ENCODE results near the gene CALCOCO2.
"Not testable (repeated sequence)": the region's sequence is repeated elsewhere in the genome, so short reads cannot be mapped to it uniquely, and the experiment has no call there.

CALCOCO2 gene, protein sequence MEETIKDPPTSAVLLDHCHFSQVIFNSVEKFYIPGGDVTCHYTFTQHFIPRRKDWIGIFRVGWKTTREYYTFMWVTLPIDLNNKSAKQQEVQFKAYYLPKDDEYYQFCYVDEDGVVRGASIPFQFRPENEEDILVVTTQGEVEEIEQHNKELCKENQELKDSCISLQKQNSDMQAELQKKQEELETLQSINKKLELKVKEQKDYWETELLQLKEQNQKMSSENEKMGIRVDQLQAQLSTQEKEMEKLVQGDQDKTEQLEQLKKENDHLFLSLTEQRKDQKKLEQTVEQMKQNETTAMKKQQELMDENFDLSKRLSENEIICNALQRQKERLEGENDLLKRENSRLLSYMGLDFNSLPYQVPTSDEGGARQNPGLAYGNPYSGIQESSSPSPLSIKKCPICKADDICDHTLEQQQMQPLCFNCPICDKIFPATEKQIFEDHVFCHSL

DNA sequence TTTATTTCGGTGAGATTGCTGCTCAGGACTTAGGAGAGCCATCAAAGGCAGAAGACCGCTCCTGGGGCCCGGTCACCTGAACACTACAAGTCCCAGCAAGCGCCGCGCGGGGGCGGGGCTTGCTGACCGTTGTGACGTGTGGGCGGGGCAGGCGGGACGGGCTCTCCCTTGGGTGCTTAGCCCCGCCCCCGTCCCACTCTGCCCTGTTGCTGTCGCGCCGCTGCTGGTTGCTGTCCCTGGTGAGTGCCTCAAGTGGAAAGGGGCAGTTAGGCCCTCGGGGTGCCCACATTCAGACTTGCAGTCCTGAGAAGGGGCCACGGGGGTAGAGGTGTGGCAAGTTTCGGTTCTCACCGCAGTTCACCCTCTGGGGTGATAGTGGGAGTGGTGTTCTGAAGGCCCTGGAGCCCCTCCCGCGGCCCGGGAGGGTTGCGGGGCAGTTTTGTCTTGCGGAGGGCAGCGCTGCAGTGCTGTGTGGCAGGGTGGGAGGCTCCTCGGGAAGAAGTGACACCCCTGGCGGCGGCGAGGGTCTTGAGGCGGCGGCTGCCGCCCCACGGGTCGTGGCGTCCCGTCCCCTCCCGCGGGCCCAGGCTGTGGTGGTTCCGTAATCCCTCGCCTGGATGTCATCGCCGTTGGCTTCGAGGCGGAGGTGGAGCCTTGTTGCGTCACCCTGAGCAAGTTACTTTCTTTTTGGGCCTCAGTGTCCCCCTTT lies at the start of gene CALCOCO2:
Gene CALCOCO2 (plus strand): TSS at position 196 of the 709 bp plus-strand sequence. CDS start 10,673 bp downstream, outside the sequence.
- DNase-seq (ENCODE audit: low read depth): peak; percentile 71

DNA sequence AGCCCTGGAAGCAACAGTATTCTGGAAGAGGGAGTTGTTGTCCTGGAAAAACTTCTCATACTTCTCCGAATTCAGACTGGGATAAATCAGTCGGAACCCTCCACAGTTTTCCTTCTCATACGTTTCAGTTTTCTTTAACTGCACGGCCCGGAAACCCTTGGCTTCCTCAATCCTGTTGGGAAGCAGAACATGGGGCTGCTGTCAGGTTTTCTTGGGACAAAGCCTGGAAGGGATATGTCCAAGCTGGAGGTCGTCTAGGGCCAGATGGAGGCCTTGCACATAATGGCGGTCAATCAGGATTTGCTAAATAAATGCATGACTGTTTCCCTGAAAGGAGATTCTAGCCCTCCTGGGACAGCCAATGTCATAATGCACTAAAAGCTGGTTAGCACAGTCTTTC lies 43.0 kb upstream of the CALCOCO2 start:
- no peak for DNase-seq (ENCODE audit: low read depth)

DNA sequence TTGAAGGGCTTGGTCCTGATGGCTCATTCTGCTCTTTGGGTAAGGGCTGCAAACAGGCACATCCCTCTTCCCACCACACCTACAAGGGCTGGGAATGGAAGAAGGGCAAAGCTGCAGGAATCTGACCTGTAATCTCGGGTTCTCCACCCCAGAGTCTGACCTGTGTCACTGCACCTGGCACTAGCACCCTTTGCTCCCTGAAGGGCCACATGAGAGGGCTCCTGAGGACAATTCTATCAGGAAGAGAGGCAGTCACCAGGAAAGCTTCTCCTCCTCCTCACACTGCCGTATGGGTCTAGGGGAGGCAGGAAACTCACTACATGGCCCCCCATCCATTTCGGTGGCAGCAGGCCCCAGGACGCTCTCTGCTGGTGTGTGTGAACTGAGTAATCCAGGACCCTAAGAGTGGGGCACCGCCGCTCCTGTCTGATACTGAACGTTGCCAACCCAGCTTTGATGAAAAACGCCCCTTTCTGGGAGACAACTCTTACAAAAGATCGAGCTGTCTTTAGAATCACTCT lies 40.2 kb upstream of the CALCOCO2 start:
- DNase-seq (ENCODE audit: low read depth): no peak

DNA sequence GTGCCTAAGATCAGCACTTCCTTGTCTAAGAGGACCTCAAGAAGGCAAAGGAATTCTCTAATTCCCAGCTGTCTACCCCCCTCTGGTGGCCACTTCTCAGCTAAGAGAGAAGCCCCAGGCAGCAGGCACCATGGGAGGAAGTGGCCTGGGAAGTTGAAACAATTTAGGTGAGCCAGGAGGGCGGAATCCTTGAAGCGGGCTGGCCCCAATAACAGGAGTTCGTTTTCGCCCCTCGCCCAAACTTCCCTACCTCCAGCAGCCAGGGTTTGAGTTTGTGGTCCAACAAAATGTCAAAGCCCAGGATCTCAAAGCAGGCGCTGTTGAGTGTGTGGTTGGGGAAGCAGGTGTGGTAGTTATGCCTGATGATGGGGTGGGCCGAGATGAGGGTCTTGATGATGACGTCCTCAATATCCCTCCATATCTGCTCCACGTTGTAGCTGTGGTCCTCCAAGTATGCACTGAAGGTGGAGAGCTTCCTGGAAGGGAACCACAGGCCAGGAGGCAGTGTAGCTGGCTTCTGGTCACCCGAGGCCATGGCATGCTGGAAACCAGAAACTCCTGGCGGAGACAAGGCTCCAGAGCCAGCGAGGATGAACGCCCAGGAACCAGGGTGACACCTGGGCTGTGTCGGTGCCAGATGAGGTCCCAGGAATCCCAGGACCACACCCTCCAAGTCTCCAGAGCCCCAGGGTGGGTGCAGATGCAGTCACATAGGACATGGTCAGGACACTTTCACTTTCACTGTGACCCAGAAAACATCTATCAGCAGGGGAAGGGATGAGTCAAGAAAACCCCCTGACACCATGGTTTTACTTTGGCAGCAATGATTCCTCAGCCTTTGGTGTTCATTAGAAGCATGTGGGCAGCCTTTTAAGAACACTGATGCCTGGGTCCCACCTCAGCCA lies 39.5 kb upstream of the CALCOCO2 start:
- DNase-seq (ENCODE audit: low read depth): no peak

DNA sequence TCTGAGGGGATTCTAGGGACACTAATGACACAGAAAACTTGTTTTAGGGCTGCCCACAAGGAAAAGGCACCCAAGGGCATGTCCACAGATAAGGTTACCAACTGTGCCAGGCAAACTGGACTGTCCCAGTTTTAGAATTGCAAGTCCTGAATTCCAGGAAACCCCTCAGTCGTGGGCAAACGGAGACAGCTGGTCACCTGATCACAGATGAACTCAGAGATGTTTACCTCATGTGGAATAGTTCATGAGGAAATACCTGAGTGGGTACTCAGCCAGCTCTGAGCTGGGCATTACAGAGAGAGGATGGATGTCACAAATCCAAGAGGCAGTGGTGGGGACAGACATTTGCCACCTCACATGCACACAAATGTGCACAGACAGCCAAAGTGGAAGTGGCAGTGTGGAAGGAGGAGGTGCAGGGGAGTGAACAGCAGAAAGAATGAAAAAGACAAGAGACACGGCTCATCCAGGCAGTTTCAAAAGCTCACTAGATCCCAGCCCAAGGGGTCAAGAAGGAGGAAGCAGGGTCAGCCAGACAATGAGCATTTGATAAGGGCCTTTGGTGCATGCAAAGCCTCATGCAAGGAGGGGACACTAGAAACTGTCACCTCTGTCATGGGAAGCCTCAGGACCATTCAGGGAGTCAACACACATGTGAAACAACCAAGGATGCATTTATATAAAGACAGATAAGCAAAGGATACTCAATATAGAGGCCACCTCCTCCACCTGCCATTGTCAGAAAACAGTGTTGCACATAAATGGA lies 38.6 kb upstream of the CALCOCO2 start:
- no peak for DNase-seq (ENCODE audit: low read depth)

DNA sequence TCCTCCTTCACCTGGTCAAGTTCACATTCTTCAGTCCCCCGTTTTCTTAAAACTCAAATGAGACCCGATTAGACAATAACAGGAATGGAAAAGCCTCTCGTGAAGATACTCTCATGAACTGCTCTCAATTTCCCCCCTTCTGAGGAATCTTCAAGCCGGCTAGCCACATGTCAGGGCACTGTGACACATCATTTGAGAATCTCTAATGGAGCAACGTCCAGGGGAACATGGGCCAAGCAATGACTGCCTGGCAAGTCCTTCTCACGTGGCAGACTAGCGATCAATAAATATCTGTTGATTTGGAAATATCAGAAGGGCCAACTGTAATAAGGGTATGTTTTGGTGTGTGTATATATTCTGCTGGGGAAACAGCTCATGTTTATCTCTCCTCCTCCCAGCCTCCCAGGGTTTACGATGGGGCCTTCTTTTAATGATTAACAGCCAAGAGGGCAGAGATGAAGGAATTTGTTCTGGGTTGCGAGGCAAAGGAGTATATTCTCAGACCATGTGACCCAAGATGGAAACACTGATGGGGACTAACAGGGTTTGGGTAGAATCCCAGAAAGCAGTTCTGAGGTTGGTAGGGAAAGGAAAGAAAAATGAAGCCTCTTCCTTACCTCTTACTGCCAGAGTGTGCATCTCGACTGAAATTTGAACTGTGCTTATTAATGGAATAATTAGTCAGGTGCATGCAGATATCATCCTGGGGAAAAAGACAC lies 35.2 kb upstream of the CALCOCO2 start:
- no peak for DNase-seq (ENCODE audit: low read depth)

DNA sequence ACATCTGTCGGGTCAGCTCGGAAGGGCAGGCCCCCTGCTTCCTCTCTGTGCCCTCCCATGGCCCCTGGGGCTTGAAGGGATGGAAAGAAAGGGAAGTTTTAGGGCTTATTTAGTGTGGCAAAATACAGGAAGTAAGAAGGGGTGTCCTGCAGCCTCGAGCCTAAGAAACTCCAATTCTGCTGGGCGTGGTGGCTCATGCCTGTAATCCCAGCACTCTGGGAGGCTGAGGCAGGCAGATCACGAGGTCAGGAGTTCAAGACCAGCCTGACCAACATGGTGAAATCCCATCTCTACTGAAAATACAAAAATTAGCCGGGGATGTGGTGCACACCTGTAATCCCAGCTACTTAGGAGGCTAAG lies 34.7 kb upstream of the CALCOCO2 start:
- DNase-seq (ENCODE audit: low read depth): not testable (repeated sequence)

DNA sequence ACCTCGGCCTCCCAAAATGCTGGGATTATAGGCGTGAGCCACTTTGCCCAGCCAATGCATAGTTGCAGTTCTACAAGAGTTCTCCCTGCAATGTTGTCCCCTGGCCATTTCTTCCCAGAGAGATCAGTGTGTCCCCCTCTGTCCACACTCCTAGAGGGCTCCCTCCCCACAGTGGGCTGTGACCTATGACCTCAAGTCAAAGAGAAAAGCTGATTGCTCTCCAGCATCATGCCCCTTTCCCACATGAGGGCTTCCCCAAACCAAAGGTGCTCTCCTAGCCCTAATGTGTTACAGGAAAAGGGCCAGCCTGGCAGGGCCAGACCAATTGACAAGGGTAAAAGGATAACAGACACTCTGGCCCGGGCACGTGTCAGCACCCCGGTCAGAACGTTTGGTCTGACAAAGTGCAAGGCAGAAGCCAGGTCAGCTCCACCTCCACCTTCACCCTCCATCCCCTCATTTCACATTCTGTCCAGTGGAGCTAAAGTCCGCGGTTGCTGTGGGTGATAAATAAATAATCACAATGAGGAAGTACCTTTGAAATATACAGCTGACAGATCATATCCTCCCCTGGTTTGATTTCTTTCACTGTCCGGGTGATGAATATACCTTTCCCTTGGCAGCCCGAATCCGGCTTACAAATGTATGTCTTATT lies 31.6 kb upstream of the CALCOCO2 start:
- no peak for DNase-seq (ENCODE audit: low read depth)

DNA sequence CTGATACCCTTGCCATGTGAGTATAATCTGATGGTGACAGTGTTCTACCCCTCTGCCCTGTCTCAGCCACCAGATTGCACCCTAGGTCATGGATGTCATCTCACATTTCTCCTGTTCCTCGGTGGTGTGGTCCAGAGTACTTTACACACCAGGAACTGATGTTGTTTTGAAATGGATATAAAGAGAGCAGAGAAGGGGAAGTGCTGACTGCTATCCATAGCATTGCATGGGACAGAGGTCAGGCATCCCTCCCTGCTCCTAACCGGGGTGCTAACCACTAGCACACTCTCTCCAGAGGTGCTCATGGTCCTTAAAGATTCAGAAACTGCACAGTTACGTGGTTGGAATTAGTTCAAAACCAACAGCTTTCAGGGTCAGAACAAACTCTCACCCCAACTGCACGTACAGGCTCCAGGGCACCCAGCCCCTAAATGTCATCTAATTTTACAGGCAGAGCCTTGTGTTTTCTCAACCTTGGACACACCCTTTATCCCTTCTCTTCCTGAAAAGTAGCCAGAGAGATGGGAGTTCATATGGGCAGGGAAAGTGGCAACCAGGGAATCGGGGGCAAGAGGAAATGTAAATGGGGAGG lies 30.1 kb upstream of the CALCOCO2 start:
- no peak for DNase-seq (ENCODE audit: low read depth)

DNA sequence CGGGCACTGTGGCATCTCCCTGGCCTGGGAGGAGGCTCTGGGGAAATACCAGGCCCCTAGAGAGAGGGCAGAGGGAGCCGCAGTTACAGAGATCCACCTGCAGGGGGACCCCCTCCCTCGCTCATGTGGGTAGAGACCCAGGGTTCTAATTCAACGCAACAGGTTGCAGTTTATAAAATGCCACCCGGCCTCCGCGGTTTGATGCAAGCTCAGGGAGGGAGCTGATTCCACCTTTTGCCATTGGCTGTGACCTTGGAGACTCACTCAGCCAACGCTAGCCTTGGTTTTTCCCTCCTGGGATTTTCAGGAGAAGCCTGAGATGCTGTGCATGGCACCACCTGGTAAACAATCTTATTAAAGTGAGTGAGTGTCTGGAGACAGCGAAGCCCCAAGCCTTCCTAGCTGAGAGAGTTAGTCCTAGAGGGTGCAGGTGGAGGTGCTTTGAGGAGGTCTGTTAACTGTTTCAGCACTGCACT lies 25.9 kb upstream of the CALCOCO2 start:
- peak; percentile 46 for DNase-seq (ENCODE audit: low read depth)

DNA sequence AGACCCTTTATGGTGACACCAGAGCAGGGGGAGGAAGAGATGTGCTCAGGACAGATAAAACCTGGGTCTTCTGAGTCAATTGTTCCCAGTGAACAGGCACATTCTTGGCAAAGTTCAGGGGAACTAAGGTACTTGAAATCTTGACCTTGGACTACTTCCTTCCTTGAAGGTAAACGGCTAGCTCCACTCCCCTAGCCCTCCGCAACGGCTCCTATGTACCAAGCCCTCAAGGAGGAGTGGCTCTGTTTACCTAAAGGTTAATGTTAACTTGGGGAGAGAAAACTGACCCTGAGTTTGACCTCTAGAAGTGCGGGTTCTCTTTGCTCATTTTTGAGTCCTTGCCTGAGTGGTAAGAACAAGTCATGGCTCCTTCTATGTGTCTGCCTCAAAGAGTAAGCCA lies 21.7 kb upstream of the CALCOCO2 start:
- no peak for DNase-seq (ENCODE audit: low read depth)

DNA sequence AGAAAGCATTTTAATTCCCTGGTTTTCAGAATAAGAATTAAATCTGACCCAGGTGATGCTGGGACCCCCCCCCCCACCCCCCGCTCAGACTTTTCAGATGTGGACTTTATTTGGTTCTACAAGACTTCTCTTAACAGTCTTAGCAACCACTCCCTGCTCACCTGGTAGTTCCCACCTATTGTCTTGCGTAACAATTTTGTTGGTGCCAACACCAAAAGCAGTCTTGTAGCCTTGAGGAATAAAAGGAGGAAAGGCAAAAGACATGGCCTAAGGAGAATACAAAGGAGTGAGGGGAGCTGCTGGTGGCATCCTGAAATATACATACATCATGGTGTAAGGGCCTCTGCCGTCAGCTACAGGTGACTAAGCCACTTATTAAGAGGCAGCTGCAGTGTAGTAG lies 18.8 kb upstream of the CALCOCO2 start:
- no peak for DNase-seq (ENCODE audit: low read depth)

DNA sequence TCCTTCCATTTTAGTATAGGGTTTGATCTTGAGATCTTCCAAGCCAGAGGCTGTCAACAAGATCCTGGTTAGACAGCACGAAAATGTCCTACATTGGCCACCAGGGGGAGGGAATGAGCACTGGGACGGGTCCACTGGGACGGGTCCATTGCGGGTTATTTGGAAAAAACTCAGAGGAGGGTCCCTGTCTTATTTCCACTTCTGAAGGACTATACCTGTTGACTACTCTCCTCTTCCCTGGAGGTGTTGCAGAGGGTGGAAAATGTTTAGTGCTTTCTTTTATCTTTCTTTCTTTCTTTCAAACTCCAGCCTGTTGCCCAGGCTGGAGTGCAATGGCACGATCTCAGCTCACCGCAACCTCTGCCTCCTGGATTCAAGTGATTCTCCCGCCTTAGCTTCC lies 16.3 kb upstream of the CALCOCO2 start:
- DNase-seq (ENCODE audit: low read depth): no peak

DNA sequence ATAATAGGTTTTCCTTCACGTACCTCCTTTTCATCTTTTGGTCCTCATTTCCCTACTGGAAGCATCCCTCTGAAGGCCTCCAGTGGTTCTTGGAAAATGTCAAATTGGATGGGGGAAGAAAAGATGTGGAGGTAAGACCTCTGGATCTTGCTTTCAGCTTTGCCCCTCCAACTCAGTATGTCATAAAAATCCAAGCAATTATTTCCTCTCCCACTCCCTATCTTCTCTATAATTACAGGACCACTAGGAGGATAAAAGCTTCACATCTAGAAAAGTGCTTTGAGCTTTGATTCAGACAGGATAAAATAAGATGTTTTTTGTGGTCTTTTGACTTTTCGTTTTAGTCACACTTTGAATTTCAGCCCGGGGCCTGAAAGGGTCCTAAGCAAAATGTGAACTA lies 15.5 kb upstream of the CALCOCO2 start:
- DNase-seq (ENCODE audit: low read depth): no peak

DNA sequence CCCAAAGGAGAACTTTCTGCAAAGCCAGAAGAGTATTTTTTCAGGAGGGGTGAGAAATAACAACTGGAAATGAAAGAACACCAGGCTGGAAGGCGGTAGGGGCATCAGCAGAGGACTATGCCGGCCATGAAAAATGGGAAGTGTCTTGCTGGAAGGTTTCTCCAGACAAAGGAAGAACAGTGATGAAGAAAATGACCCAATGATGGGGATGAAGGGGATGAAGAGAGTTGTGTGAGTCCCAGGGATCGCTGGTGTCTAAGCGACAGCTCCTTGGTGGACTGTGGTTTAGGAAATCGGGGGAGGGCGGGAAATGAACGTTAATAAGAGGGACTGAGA lies 14.4 kb upstream of the CALCOCO2 start:
- no peak for DNase-seq (ENCODE audit: low read depth)

DNA sequence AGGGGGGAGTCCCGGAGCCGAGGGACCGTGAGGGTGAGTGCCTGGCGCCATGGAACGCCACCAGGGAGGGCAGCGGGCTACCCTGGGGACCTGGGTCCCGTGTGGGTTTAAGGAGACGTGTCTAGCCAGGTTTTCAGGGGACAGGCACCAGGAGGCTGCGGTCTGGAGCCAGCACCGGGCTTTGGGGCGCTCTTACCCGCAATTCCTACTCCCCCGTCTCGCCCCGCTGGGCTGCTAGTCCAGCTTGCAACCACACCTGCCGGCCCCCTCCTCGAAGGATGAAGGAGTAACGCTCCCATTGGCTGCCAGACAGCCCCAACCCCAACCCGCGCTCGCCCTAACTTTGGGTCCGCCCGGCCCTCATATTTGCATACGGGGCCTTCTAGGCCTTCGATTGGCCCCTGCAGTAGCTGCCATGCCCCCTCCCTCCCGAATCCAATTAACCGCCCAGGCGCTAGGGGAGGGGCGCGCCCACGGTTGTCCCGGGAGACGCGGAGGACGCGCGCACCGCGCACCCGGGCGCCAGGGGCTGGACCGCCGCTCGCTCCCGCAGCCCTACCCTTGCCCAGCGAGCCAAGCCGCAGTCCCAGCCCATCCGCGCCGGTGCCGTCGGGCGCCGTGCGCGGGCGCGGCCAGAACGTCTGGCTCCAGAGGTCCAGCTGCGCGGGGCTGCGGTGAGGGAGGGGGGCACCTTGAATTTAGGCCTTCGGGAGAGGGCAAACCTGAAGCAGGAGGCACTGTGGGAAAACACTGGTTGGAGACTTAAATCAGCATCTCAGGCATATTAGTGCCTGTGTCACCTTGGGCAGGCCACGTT lies 13.9 kb upstream of the CALCOCO2 start, which contains the start of gene TTLL6:
Gene TTLL6 (minus strand): TSS at position 456 of the 817 bp plus-strand sequence. CDS start 157 bp downstream, at position 299.
- DNase-seq (ENCODE audit: low read depth): peak; percentile 40

DNA sequence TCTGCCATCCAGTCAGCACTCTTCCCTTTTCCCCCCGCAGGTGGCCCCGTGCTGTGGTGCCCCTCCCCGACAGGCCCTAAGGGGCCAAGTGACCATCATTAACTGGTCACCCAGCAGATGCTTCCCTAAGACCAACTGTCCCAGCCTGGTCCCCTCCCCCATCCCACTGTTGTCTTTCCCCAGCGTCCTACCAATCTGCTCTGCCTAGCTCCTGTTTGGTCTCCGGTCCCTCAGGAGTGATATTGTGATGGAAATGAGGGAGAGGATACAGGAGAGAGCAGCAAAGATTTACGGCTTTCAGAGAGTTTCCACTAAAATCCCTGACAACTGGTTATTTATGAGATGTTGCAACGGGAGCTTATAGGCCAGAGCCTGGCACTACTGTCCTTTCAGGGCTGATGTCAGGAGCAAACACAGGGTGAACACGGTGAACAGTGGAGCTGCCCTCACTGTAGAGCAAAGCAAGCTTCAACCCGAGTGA lies 12.4 kb upstream of the CALCOCO2 start:
- DNase-seq (ENCODE audit: low read depth): no peak

DNA sequence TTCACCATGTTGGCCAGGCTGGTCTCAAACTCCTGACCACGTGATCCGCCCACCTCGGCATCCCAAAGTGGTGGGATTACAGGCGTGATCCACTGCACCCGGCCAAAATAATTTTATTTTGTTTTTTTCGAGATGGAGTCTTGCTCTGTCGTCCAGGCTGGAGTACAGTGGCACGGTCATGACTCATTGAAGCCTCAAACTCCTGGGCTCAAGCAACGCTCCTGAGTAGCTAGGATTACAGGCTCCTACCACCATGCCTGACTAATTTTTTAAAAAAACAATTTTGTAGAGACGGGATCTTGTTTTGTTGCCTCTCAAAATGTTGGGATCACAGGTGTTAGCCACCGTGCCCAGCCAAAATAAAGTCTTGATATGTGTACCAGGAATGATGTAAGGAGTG lies 11.4 kb upstream of the CALCOCO2 start:
- DNase-seq (ENCODE audit: low read depth): no peak

DNA sequence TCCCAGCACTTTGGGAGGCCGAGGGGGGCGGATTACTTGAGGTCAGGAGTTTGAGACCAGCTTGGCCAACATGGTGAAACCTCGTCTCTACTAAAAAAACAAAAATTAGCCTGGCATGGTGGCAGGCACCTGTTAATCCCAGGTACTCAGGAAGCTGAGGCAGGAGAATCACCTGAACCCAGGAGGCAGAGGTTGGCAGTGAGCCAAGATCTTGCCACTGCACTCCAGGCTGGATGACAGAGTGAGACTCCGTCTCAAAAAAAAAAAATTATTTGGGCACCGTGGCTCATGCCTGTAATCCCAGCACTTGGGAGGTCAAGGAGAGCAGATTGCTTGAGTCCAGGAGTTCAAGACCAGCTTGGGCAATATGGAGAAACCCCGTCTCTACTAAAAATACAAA lies 9.9 kb upstream of the CALCOCO2 start:
- DNase-seq (ENCODE audit: low read depth): not testable (repeated sequence)

All from stimulated activated CD8-positive, alpha-beta memory T cell treated with anti-CD3 and anti-CD28 coated beads, Interleukin-15, amount 100 ng/mL, for 24 hours (primary cell).